Measurements from ENCODE around the gene USP24.
"Not testable (repeated sequence)": the region's sequence is repeated elsewhere in the genome, so short reads cannot be mapped to it uniquely, and the experiment has no call there.

DNA sequence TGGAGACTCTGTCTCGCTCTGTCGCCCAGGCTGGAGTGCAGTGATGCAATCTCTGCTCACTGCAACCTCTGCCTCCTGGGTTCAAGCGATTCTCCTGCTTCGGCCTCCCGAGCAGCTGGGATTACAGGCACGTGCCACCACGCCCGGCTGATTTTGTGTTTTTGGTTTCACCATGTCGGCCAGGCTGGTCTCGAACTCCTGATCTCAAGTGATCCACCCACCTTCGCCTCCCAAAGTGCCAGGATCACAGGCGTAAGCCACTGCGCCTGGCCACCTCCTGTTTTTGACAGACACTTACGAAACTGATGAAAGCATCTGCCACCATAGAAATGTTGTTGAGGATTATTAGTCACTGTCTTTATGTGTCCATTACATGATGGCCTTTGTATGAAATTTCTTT is 106.2 kb downstream of the USP24 start:
- not testable (repeated sequence) for TF ChIP-seq EZH2 (IDR thresholded peaks at IDR 0.05; ENCODE audit: borderline replicate concordance, low read depth, low read length, poor library complexity, severe bottlenecking)
- TF ChIP-seq, protein P1, sequence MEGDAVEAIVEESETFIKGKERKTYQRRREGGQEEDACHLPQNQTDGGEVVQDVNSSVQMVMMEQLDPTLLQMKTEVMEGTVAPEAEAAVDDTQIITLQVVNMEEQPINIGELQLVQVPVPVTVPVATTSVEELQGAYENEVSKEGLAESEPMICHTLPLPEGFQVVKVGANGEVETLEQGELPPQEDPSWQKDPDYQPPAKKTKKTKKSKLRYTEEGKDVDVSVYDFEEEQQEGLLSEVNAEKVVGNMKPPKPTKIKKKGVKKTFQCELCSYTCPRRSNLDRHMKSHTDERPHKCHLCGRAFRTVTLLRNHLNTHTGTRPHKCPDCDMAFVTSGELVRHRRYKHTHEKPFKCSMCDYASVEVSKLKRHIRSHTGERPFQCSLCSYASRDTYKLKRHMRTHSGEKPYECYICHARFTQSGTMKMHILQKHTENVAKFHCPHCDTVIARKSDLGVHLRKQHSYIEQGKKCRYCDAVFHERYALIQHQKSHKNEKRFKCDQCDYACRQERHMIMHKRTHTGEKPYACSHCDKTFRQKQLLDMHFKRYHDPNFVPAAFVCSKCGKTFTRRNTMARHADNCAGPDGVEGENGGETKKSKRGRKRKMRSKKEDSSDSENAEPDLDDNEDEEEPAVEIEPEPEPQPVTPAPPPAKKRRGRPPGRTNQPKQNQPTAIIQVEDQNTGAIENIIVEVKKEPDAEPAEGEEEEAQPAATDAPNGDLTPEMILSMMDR (conservative IDR thresholded peaks at IDR 0.05; ENCODE audit: low read depth, low read length): not testable (repeated sequence)
